Right atrium auricular region (tissue), 2 donors: Measurements from ENCODE around the gene FAM193B. TPM values are rescaled to one million over a fixed set of nuclear protein-coding genes. Genes with fewer than 3 reads are reported as not detected.

Experiments used
- DNase-seq: peaks from one replicate; pipeline ENCODE4 v3.0.0-alpha.2; 2019; ENCODE audit warnings: low spot score
- H3K27ac ChIP-seq, 2 donors: fragments of 200-600 bp; sonication (generic); 1 replicate in 1 of 2; 2 replicates in 1 of 2; pipeline ENCODE4 v1.5.1; 2016 to 2019
- H3K27me3 ChIP-seq, 2 donors: fragments of 200-600 bp; sonication (generic); one replicate each; pipeline versions ENCODE4 v1.5.1 to v1.6.0; 2017 to 2019
- H3K36me3 ChIP-seq: fragments of 200-600 bp; sonication (generic); one replicate; pipeline ENCODE4 v1.5.1; 2016
- H3K4me1 ChIP-seq, 2 donors: fragments of 200-600 bp; sonication (generic); one replicate each; pipeline versions ENCODE4 v1.5.1 to v1.6.0; 2017 to 2019
- H3K4me3 ChIP-seq, 2 donors: fragments of 200-600 bp; sonication (generic); 1 replicate in 1 of 2; 2 replicates in 1 of 2; pipeline ENCODE4 v1.5.1; 2017 to 2019; ENCODE audit warnings: mild to moderate bottlenecking in 1 of 2, moderate library complexity in 1 of 2
- H3K9me3 ChIP-seq, 2 donors: fragments of 200-600 bp; sonication (generic); one replicate each; pipeline ENCODE4 v1.5.1; 2019
- CTCF ChIP-seq, 2 donors: fragments of 200-600 bp; sonication (generic); IDR thresholded peaks; one replicate each; pipeline ENCODE4 v1.5.1; 2019; ENCODE audit warnings: antibody characterized with exemption in 2 of 2
- total RNA-seq, 2 donors: library from RNA; depleted of rRNA; stranded (reverse); fragments of >200 nt; gene quantifications; one replicate each; pipeline ENCODE4 v1.1.0, GENCODE V29; 2016

The FAM193B gene
- total RNA-seq, 2 donors from 2014 or later = 9.8 to 20.7 TPM

- Histone ChIP-seq H3K9me3 (no peaks in the 10 kb centered on the region), H3K27ac (peak overlapping the region in 1 of 2 donors; percentile 16), H3K27me3 (peaks cover 0 to 5% of the 10 kb centered on the region in 2 donors), H3K36me3 (no peaks in the 10 kb centered on the region), H3K4me3 (no peak overlapping the region), H3K4me1 (peaks cover 0 to 61% of the 10 kb centered on the region in 2 donors)
- peak; percentile 83 for DNase-seq
- no peak for TF ChIP-seq CTCF (IDR thresholded peaks at IDR 0.05)
Observed at GRCh38 chr5:177476531-177477233, 77.7 kb downstream of the FAM193B start.

GRCh38 chr5:177475563-177476427, 78.6 kb downstream of the FAM193B start:
- no peak for DNase-seq
- H3K27ac ChIP-seq = no peak overlapping the region
- peaks cover 0 to 63% of the 10 kb centered on the region in 2 donors for H3K4me1 ChIP-seq
- H3K27me3 ChIP-seq = peaks cover 0 to 5% of the 10 kb centered on the region in 2 donors
- TF ChIP-seq CTCF (IDR thresholded peaks at IDR 0.05) = no peak
- no peaks in the 10 kb centered on the region for H3K9me3 ChIP-seq
- no peak overlapping the region for H3K4me3 ChIP-seq
- H3K36me3 ChIP-seq = no peaks in the 10 kb centered on the region

- Histone ChIP-seq H3K27me3 (peaks cover 0 to 5% of the 10 kb centered on the region in 2 donors), H3K4me1 (peaks cover 0 to 66% of the 10 kb centered on the region in 2 donors), H3K9me3 (no peaks in the 10 kb centered on the region), H3K36me3 (no peaks in the 10 kb centered on the region), H3K4me3 (no peak overlapping the region), H3K27ac (peak overlapping the region in 1 of 2 donors; percentile 84)
- no peak for TF ChIP-seq CTCF (IDR thresholded peaks at IDR 0.05)
- no peak for DNase-seq
Observed at GRCh38 chr5:177474846-177475562, 79.4 kb downstream of the FAM193B start.

GRCh38 chr5:177474002-177474476, 80.3 kb downstream of the FAM193B start:
- no peak for TF ChIP-seq CTCF (IDR thresholded peaks at IDR 0.05)
- H3K36me3 ChIP-seq = no peaks in the 10 kb centered on the region
- peaks cover 0 to 66% of the 10 kb centered on the region in 2 donors for H3K4me1 ChIP-seq
- peaks cover 0 to 5% of the 10 kb centered on the region in 2 donors for H3K27me3 ChIP-seq
- DNase-seq = no peak
- peak overlapping the region; percentile 63 to 84 for H3K27ac ChIP-seq
- H3K9me3 ChIP-seq = no peaks in the 10 kb centered on the region
- H3K4me3 ChIP-seq = peak overlapping the region in 1 of 2 donors; percentile 75

GRCh38 chr5:177473443-177474001, 80.8 kb downstream of the FAM193B start, which contains the start of gene DBN1:
Gene DBN1, minus strand, starts transcription at chr5:177473634. Its CDS starts 113 bp downstream, at chr5:177473521.
- Histone ChIP-seq H3K9me3 (no peaks in the 10 kb centered on the region), H3K27me3 (peaks cover 0 to 5% of the 10 kb centered on the region in 2 donors), H3K36me3 (no peaks in the 10 kb centered on the region), H3K27ac (peak within 1 kb of the TSS; percentile 78 to 84), H3K4me1 (peaks cover 0 to 63% of the 10 kb centered on the region in 2 donors), H3K4me3 (peak within 1 kb of the TSS; percentile 72 to 75)
- no peak for TF ChIP-seq CTCF (IDR thresholded peaks at IDR 0.05)
- DNase-seq = no peak
